ENCODE measurements around the gene ATP10A.

GRCh38 chr15:25763954-25764353 lies 99.2 kb downstream of the ATP10A start:
- TF ChIP-seq POLR2A (IDR thresholded peaks at IDR 0.05) (no peak), CTCF (IDR thresholded peaks at IDR 0.05) (no peak), EP300 (IDR thresholded peaks at IDR 0.05; ENCODE audit: low read depth) (no peak)
